Loucy (cell line): Measurements from ENCODE around the gene FGG.
A peak's percentile ranks its signal among the peaks of the same experiment; 100 is the strongest.

Experiments
- H2AFZ ChIP-seq: fragments of 200-600 bp; sonication (generic); 2 replicates; pipeline ENCODE4 v1.6.0; 2016; ENCODE audit warnings: antibody characterized with exemption, mild to moderate bottlenecking, low read length, moderate library complexity
- H3F3A ChIP-seq: fragments of 200-600 bp; 2 replicates; pipeline ENCODE4 v1.6.0; 2016; ENCODE audit warnings: antibody characterized with exemption, low read depth, mild to moderate bottlenecking
- H3K27me3 ChIP-seq: fragments of 200-600 bp; sonication (generic); 2 replicates; pipeline ENCODE4 v1.6.1; 2014; ENCODE audit warnings: low read length, mild to moderate bottlenecking; ENCODE audit not compliant: insufficient read depth, poor library complexity, severe bottlenecking
- H3K36me3 ChIP-seq: fragments of 200-600 bp; sonication (generic); 2 replicates; pipeline ENCODE4 v1.6.1; 2016; ENCODE audit warnings: low read length; ENCODE audit not compliant: insufficient read depth
- H3K4me1 ChIP-seq: fragments of 200-600 bp; sonication (generic); 2 replicates; pipeline ENCODE4 v1.5.1; 2014; ENCODE audit warnings: low read length, mild to moderate bottlenecking; ENCODE audit not compliant: insufficient read depth, poor library complexity, severe bottlenecking
- H3K4me2 ChIP-seq: fragments of 200-600 bp; sonication (generic); 2 replicates; pipeline ENCODE4 v1.6.0; 2014; ENCODE audit warnings: antibody characterized with exemption, low read length, low read depth, mild to moderate bottlenecking; ENCODE audit not compliant: poor library complexity, severe bottlenecking
- H3K4me3 ChIP-seq: fragments of 200-600 bp; sonication (generic); 2 replicates; pipeline ENCODE4 v1.5.1; 2014; ENCODE audit warnings: low read length, mild to moderate bottlenecking, mixed read lengths; ENCODE audit not compliant: poor library complexity, severe bottlenecking
- H3K79me2 ChIP-seq: fragments of 200-600 bp; sonication (generic); 2 replicates; pipeline ENCODE4 v1.6.1; 2014; ENCODE audit warnings: low read length; ENCODE audit not compliant: insufficient read depth
- H3K9ac ChIP-seq: fragments of 200-600 bp; sonication (generic); 2 replicates; pipeline ENCODE4 v1.6.0; 2014; ENCODE audit warnings: mild to moderate bottlenecking, low read depth, low read length, moderate library complexity; ENCODE audit not compliant: poor library complexity, severe bottlenecking
- H3K9me2 ChIP-seq: fragments of 200-600 bp; sonication (generic); replicated peaks from 2 replicates; pipeline ENCODE4 v1.6.1; 2016; ENCODE audit warnings: low read depth, low read length, mixed read lengths
- H3K9me3 ChIP-seq: fragments of 200-600 bp; sonication (generic); 2 replicates; pipeline ENCODE4 v1.6.1; 2014; ENCODE audit warnings: mild to moderate bottlenecking, antibody characterized with exemption, low read length, low read depth; ENCODE audit not compliant: insufficient read depth
- H4K20me1 ChIP-seq: fragments of 200-600 bp; sonication (generic); 2 replicates; pipeline ENCODE4 v1.6.0; 2014; ENCODE audit warnings: antibody characterized with exemption, low read length, mild to moderate bottlenecking; ENCODE audit not compliant: insufficient read depth, poor library complexity, severe bottlenecking
- CTCF ChIP-seq: fragments of 200-600 bp; sonication (generic); conservative IDR thresholded peaks from 2 replicates; pipeline ENCODE4 v1.5.1; 2014; ENCODE audit warnings: mild to moderate bottlenecking, antibody characterized with exemption, low read length
- EZH2phosphoT487 ChIP-seq: fragments of 200-600 bp; IDR thresholded peaks from 2 replicates; pipeline ENCODE4 v1.6.1; 2018; ENCODE audit warnings: antibody characterized with exemption, mild to moderate bottlenecking, moderate library complexity, borderline replicate concordance

FGG gene

GRCh38 chr4:154616287-154616686 is 3.8 kb upstream of the FGG start:
- no peak overlapping the region for H3K4me3 ChIP-seq

GRCh38 chr4:154615211-154615610 is 2.8 kb upstream of the FGG start:
- Histone ChIP-seq H2AFZ (no peak overlapping the region), H3K4me2 (no peak overlapping the region), H3K9me3 (no peaks in the 10 kb centered on the region), H3K4me1 (no peaks in the 10 kb centered on the region), H3F3A (no peaks in the 10 kb centered on the region), H3K79me2 (no peaks in the 10 kb centered on the region), H3K9me2 (no peaks in the 10 kb centered on the region), H3K9ac (no peak overlapping the region), H3K36me3 (no peaks in the 10 kb centered on the region), H3K27me3 (peaks cover 9% of the 10 kb centered on the region), H4K20me1 (no peaks in the 10 kb centered on the region), H3K4me3 (no peak overlapping the region)
- TF ChIP-seq CTCF (no peak), EZH2phosphoT487 (no peak)

More at GRCh38 chr4:154616287-154616686, 3.8 kb upstream of the FGG start:
- Histone ChIP-seq H3K9me2 (no peaks in the 10 kb centered on the region), H3K27me3 (peaks cover 9% of the 10 kb centered on the region), H3K9ac (no peak overlapping the region), H4K20me1 (no peaks in the 10 kb centered on the region), H3K36me3 (no peaks in the 10 kb centered on the region), H3K9me3 (no peaks in the 10 kb centered on the region), H3K4me2 (no peak overlapping the region), H3K4me1 (no peaks in the 10 kb centered on the region), H3K79me2 (no peaks in the 10 kb centered on the region), H2AFZ (0 out of 2 replicates have a peak overlapping the region, but pooled peaks have one; percentile 46), H3F3A (no peaks in the 10 kb centered on the region)
- TF ChIP-seq EZH2phosphoT487: no peak
- TF ChIP-seq CTCF: no peak

GRCh38 chr4:154614306-154614705 is 1.9 kb upstream of the FGG start:
- Histone ChIP-seq H3K79me2 (no peaks in the 10 kb centered on the region), H3K36me3 (no peaks in the 10 kb centered on the region), H3F3A (no peaks in the 10 kb centered on the region), H2AFZ (no peak overlapping the region), H3K9me3 (no peaks in the 10 kb centered on the region), H3K9ac (no peak overlapping the region), H4K20me1 (no peaks in the 10 kb centered on the region), H3K9me2 (no peaks in the 10 kb centered on the region), H3K4me2 (no peak overlapping the region), H3K27me3 (peaks cover 9% of the 10 kb centered on the region), H3K4me1 (no peaks in the 10 kb centered on the region), H3K4me3 (no peak overlapping the region)
- TF ChIP-seq CTCF (no peak), EZH2phosphoT487 (no peak)
